ENCODE data around the gene S100A14.

- no peak for TF ChIP-seq EP300 (IDR thresholded peaks at IDR 0.05)
- TF ChIP-seq ELK1 (IDR thresholded peaks at IDR 0.05; ENCODE audit: low read depth, low read length) = no peak
- no peak for TF ChIP-seq CTCF (IDR thresholded peaks at IDR 0.05)
- TF ChIP-seq MAFK (IDR thresholded peaks at IDR 0.05; ENCODE audit: partially characterized antibody) = no peak
- no peak for TF ChIP-seq RAD21 (conservative IDR thresholded peaks at IDR 0.05 in 1 of 2, IDR thresholded peaks at IDR 0.05 in 1 of 2)
- TF ChIP-seq NR3C1 (IDR thresholded peaks at IDR 0.05) = no peak
- TF ChIP-seq MAX (IDR thresholded peaks at IDR 0.05) = no peak
Observed at GRCh38 chr1:153587314-153587713, 28.8 kb downstream of the S100A14 start.

Data from A549 (cell line).